Measurements from ENCODE around the gene NPPA. TPM values are rescaled to one million over a fixed set of nuclear protein-coding genes. Genes with fewer than 3 reads are reported as not detected.

Gene NPPA
- total RNA-seq, 1 donor from 2014 or later: not detected

- Histone ChIP-seq H4K20me1 (ENCODE audit: low read depth) (peaks cover 23% of the 10 kb centered on the region), H3K4me3 (peak overlapping the region; percentile 51), H3K27me3 (no peaks in the 10 kb centered on the region), H3F3A (ENCODE audit: low read depth) (peaks cover 38% of the 10 kb centered on the region), H3K27ac (no peak overlapping the region), H3K4me1 (peaks cover 40% of the 10 kb centered on the region), H2AFZ (replicated peaks) (peak overlapping the region; percentile 51), H3K79me2 (ENCODE audit: low read depth) (peaks cover 32% of the 10 kb centered on the region), H3K9ac (no peak overlapping the region), H3K4me2 (peak overlapping the region; percentile 88), H3K36me3 (peaks cover 1% of the 10 kb centered on the region), H3K9me3 (ENCODE audit: low read depth) (no peaks in the 10 kb centered on the region)
- H3K36me3 Mint-ChIP-seq: peaks cover 11% of the 10 kb centered on the region
- H3K4me3 Mint-ChIP-seq: peak overlapping the region; percentile 96
- peak; percentile 95 for DNase-seq (ENCODE audit: low spot score)
- TF ChIP-seq EZH2phosphoT487 (IDR thresholded peaks at IDR 0.05): no peak
- TF ChIP-seq, protein P1, sequence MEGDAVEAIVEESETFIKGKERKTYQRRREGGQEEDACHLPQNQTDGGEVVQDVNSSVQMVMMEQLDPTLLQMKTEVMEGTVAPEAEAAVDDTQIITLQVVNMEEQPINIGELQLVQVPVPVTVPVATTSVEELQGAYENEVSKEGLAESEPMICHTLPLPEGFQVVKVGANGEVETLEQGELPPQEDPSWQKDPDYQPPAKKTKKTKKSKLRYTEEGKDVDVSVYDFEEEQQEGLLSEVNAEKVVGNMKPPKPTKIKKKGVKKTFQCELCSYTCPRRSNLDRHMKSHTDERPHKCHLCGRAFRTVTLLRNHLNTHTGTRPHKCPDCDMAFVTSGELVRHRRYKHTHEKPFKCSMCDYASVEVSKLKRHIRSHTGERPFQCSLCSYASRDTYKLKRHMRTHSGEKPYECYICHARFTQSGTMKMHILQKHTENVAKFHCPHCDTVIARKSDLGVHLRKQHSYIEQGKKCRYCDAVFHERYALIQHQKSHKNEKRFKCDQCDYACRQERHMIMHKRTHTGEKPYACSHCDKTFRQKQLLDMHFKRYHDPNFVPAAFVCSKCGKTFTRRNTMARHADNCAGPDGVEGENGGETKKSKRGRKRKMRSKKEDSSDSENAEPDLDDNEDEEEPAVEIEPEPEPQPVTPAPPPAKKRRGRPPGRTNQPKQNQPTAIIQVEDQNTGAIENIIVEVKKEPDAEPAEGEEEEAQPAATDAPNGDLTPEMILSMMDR (IDR thresholded peaks at IDR 0.05): no peak
- TF ChIP-seq EZH2 (IDR thresholded peaks at IDR 0.05): no peak
- peaks cover 57% of the 10 kb centered on the region for H3K4me1 Mint-ChIP-seq
- H3K27ac Mint-ChIP-seq: peak overlapping the region; percentile 92
- no peaks in the 10 kb centered on the region for H3K9me3 Mint-ChIP-seq
- peaks cover 5% of the 10 kb centered on the region for H3K27me3 Mint-ChIP-seq (ENCODE audit: insufficient read depth, low read depth)
Measured at GRCh38 chr1:11802973-11803885, 44.4 kb downstream of the NPPA start.

DNA sequence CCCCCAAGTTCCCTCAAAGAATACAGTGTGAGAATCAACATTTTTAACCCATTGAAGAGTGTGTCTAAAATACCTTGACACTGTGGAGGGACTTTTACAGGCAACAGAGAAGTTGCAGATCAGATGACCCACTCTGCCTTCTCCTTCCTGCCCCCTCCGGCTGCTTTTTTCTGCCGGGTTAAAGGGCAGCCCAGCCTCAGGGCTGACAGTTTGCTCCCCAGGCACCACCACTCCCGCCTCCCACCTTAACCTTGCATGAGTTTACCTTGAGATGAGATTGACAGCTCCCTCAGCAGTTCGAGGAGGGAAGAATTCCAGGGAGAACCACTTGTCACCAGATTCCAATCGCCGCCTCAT is 45.0 kb downstream of the NPPA start:
- no peak overlapping the region for H2AFZ ChIP-seq (replicated peaks)
- peaks cover 38% of the 10 kb centered on the region for H3F3A ChIP-seq (ENCODE audit: low read depth)
- no peaks in the 10 kb centered on the region for H3K36me3 ChIP-seq
- peak overlapping the region; percentile 50 for H3K27ac Mint-ChIP-seq
- H3K27ac ChIP-seq: no peak overlapping the region
- no peak overlapping the region for H3K9ac ChIP-seq
- H3K27me3 ChIP-seq: no peaks in the 10 kb centered on the region
- peaks cover 51% of the 10 kb centered on the region for H3K4me1 Mint-ChIP-seq
- H3K9me3 ChIP-seq (ENCODE audit: low read depth): no peaks in the 10 kb centered on the region
- DNase-seq (ENCODE audit: low spot score): peak; percentile 9
- TF ChIP-seq EZH2phosphoT487 (IDR thresholded peaks at IDR 0.05) (no peak), EZH2 (IDR thresholded peaks at IDR 0.05) (no peak)
- TF ChIP-seq, protein P1 (IDR thresholded peaks at IDR 0.05): no peak
- no peaks in the 10 kb centered on the region for H3K9me3 Mint-ChIP-seq
- H3K4me3 Mint-ChIP-seq: peak overlapping the region; percentile 96
- peaks cover 36% of the 10 kb centered on the region for H3K4me1 ChIP-seq
- H3K4me2 ChIP-seq: peak overlapping the region; percentile 88
- peaks cover 6% of the 10 kb centered on the region for H3K36me3 Mint-ChIP-seq
- H3K79me2 ChIP-seq (ENCODE audit: low read depth): peaks cover 26% of the 10 kb centered on the region
- peaks cover 20% of the 10 kb centered on the region for H4K20me1 ChIP-seq (ENCODE audit: low read depth)
- peak overlapping the region; percentile 51 for H3K4me3 ChIP-seq
- peaks cover 6% of the 10 kb centered on the region for H3K27me3 Mint-ChIP-seq (ENCODE audit: insufficient read depth, low read depth)

DNA sequence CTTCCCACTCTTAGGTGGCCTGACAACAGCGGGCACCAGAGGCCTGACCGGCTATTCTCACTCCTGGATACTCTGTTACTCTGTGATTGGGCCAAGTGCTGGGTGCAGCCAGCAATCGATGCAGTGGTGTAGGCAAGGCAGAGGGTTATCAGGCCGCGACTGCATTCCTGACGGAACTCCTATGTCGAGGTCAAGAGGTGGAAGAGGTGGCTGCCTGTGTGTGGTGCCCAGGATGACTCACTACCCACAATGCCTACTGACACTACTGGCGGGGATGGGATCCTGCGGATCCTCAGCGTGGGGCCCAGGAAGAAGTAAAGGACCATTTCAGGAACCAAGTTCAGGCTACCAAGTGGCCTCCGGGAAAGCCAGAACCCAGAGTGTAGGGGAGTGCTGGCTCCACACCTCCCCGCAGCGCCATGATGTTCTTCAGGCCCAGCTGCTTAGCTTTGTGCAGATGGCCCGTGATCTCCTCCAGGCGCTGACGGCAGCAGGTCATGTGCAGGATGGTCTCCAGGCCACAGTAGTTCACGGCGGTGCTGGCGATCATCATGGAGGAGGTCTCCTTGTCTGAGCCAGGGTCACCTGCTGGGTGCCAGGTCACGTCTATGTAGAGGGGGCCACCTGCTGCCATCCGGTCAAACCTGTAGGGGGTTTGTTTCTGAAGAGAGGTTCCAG is 46.7 kb downstream of the NPPA start:
- peaks cover 6% of the 10 kb centered on the region for H3K27me3 Mint-ChIP-seq (ENCODE audit: insufficient read depth, low read depth)
- H3K9me3 Mint-ChIP-seq: no peaks in the 10 kb centered on the region
- H3K79me2 ChIP-seq (ENCODE audit: low read depth): peaks cover 11% of the 10 kb centered on the region
- H3K36me3 Mint-ChIP-seq: peaks cover 6% of the 10 kb centered on the region
- no peak overlapping the region for H3K4me3 ChIP-seq
- peaks cover 33% of the 10 kb centered on the region for H3F3A ChIP-seq (ENCODE audit: low read depth)
- H3K4me3 Mint-ChIP-seq: peak overlapping the region; percentile 35
- no peak overlapping the region for H3K27ac ChIP-seq
- H3K27me3 ChIP-seq: no peaks in the 10 kb centered on the region
- peaks cover 12% of the 10 kb centered on the region for H4K20me1 ChIP-seq (ENCODE audit: low read depth)
- H2AFZ ChIP-seq (replicated peaks): no peak overlapping the region
- H3K36me3 ChIP-seq: no peaks in the 10 kb centered on the region
- H3K27ac Mint-ChIP-seq: no peak overlapping the region
- H3K9me3 ChIP-seq (ENCODE audit: low read depth): no peaks in the 10 kb centered on the region
- no peak overlapping the region for H3K9ac ChIP-seq
- H3K4me1 Mint-ChIP-seq: peaks cover 37% of the 10 kb centered on the region
- TF ChIP-seq, protein P1 (IDR thresholded peaks at IDR 0.05): no peak
- no peak for TF ChIP-seq EZH2 (IDR thresholded peaks at IDR 0.05)
- no peak overlapping the region for H3K4me2 ChIP-seq
- DNase-seq (ENCODE audit: low spot score): no peak
- H3K4me1 ChIP-seq: peaks cover 25% of the 10 kb centered on the region
